ENCODE results near the gene MIAT.
"Not testable (repeated sequence)": the region's sequence is repeated elsewhere in the genome, so short reads cannot be mapped to it uniquely, and the experiment has no call there.

The MIAT gene

DNA sequence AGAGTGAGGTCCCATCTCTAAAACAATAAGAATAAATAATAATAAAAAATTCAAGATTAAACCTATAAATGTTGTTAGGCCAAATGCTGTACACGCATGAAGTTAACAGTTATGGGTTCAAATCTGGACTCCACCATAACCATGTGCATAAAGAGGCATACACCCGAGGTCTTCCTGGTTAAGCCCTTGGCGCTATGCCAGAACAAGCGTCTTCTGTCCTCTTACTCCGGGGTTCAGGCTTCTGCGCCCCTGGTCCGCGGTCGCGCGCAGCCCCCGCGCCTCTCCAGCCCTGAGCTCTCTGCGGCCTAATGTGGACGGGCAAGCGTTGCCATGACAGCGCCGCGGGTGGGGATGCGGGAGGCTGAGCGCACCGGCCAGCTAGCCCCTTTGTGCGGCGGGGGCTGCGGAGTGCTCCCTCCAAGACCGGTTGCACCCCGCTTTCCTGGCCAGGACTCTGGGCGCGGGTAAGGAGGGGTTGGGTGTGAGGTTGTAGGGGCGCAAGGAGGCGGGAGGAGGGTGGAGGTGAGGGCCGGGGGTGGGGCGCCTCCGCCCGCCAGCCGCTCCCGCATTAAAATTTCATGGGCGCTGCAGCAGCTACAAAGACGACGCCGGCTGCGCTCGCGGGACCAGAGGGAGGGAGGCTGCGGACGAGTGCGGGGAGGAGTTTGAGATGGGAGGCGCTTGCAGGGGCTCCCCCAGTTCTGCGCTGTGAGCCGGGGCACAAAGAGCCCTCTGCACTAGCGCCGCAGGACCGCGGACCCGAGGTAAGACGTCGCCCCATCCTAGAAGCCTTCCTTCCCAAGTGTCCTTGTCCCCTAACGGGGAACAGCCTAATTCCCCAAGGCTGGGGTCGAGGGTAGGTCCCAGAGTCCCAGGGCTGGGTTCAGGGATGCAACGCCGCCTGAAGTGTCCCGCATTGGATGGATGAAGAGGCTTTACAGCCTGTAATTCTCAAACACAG is at the start of gene MIAT:
Gene MIAT (plus strand): TSS at position 698 of the 961 bp plus-strand sequence.
- H3K4me3 ChIP-seq (ENCODE audit: insufficient read length, low read depth): peak within 1 kb of the TSS; percentile 43
- peaks cover 35% of the 10 kb centered on the region for H3K27me3 ChIP-seq (ENCODE audit: insufficient read depth, insufficient read length)
- no peaks in the 10 kb centered on the region for H3K9me3 ChIP-seq (ENCODE audit: insufficient read depth, low read length)
- DNase-seq (ENCODE audit: low read depth, low spot score): no peak
- peak within 1 kb of the TSS; percentile 61 for H3K9ac ChIP-seq (ENCODE audit: insufficient read length, low read depth)
- H3K36me3 ChIP-seq (ENCODE audit: insufficient read depth, insufficient read length, low read length): no peaks in the 10 kb centered on the region
- no peak for TF ChIP-seq YY1 (IDR thresholded peaks at IDR 0.05; ENCODE audit: insufficient read depth, insufficient read length)
- no peak for TF ChIP-seq ZNF274 (IDR thresholded peaks at IDR 0.05; ENCODE audit: low read depth, low read length)
- no peak for TF ChIP-seq SUZ12 (IDR thresholded peaks at IDR 0.05; ENCODE audit: extremely low read depth, insufficient read depth, insufficient read length)
- H3K4me1 ChIP-seq (ENCODE audit: insufficient read depth, insufficient read length): peaks cover 9% of the 10 kb centered on the region

DNA sequence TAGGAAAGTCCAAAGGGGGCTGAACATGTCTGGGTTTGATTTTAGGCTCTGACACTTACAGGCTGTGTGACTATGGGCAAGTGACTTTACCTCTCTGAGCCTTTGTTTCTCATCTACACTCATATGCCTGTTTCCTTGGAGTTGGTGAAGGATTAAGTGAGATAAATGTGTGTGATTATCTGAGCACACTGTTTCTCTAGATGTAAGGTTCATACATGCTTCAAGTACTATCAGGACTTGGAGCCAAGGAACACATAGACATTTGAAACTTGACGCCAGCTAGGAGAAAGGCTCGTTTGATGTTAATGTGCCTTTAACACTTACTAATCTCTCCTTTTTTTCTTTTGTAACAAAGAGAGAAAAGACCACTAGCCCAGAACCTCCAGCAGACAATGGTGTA is 49.3 kb upstream of the MIAT start:
- Histone ChIP-seq H3K9me3 (ENCODE audit: insufficient read depth, low read length) (no peaks in the 10 kb centered on the region), H3K9ac (ENCODE audit: insufficient read length, low read depth) (no peak overlapping the region), H3K4me1 (ENCODE audit: insufficient read depth, insufficient read length) (peaks cover 5% of the 10 kb centered on the region), H3K27me3 (ENCODE audit: insufficient read depth, insufficient read length) (peaks cover 1% of the 10 kb centered on the region), H3K4me3 (ENCODE audit: insufficient read length, low read depth) (no peak overlapping the region), H3K36me3 (ENCODE audit: insufficient read depth, insufficient read length, low read length) (no peaks in the 10 kb centered on the region)
- no peak for DNase-seq (ENCODE audit: low read depth, low spot score)
- no peak for TF ChIP-seq SUZ12 (IDR thresholded peaks at IDR 0.05; ENCODE audit: extremely low read depth, insufficient read depth, insufficient read length)
- no peak for TF ChIP-seq ZNF274 (IDR thresholded peaks at IDR 0.05; ENCODE audit: low read depth, low read length)
- no peak for TF ChIP-seq YY1 (IDR thresholded peaks at IDR 0.05; ENCODE audit: insufficient read depth, insufficient read length)

- no peaks in the 10 kb centered on the region for H3K36me3 ChIP-seq (ENCODE audit: insufficient read depth, insufficient read length, low read length)
- H3K4me1 ChIP-seq (ENCODE audit: insufficient read depth, insufficient read length): peaks cover 5% of the 10 kb centered on the region
- DNase-seq (ENCODE audit: low read depth, low spot score): no peak
- H3K27me3 ChIP-seq (ENCODE audit: insufficient read depth, insufficient read length): peaks cover 2% of the 10 kb centered on the region
- H3K9me3 ChIP-seq (ENCODE audit: insufficient read depth, low read length): no peaks in the 10 kb centered on the region
- TF ChIP-seq SUZ12 (IDR thresholded peaks at IDR 0.05; ENCODE audit: extremely low read depth, insufficient read depth, insufficient read length) (no peak), ZNF274 (IDR thresholded peaks at IDR 0.05; ENCODE audit: low read depth, low read length) (no peak), YY1 (IDR thresholded peaks at IDR 0.05; ENCODE audit: insufficient read depth, insufficient read length) (no peak)
- H3K4me3 ChIP-seq (ENCODE audit: insufficient read length, low read depth): no peak overlapping the region
- H3K9ac ChIP-seq (ENCODE audit: insufficient read length, low read depth): no peak overlapping the region
Observed at GRCh38 chr22:26609287-26609686, 48.1 kb upstream of the MIAT start.

DNA sequence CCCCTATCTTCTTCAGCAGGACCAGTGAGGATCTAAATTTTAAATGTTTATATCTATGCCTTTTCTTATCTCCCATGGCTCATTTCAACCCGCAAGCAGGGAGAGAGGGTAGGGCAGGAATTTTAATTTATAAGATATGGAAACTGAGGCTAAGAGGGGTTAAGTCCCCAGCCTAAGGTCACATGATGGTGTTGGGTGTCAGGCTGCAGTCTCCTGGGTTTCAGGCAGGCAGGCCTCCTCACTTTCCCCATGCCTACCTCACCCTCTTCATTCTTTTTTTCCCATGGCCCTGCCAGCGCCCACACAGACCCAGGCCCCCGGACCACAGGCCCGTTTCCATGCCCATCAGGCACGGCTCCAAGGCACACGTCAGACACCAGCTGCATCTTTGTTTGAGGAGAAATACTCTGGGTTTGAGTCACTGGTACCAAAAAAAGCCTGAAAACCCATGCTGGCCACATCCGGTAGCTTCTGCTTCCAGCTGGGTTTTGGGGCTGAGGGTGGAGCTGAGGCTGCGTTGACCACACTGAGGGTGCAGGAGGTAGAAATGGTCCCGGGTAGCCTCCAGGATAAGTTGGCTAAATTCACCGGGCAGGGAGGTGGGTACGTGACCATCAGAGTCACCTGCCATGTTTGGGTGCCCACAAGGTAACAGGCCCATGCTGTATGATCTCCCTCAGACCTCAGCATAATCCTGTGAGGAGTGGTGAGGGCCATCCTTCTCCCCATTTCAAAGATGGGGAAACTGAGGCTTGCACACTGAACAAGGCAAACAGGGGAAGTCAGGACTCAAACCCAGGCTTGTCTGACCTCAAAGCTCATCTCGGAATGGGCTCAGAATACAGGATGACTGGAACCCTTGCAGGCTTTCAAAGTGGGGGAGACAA is 47.1 kb upstream of the MIAT start:
- Histone ChIP-seq H3K9ac (ENCODE audit: insufficient read length, low read depth) (no peak overlapping the region), H3K4me3 (ENCODE audit: insufficient read length, low read depth) (no peak overlapping the region), H3K36me3 (ENCODE audit: insufficient read depth, insufficient read length, low read length) (no peaks in the 10 kb centered on the region), H3K4me1 (ENCODE audit: insufficient read depth, insufficient read length) (peaks cover 5% of the 10 kb centered on the region), H3K27me3 (ENCODE audit: insufficient read depth, insufficient read length) (peaks cover 2% of the 10 kb centered on the region), H3K9me3 (ENCODE audit: insufficient read depth, low read length) (no peaks in the 10 kb centered on the region)
- TF ChIP-seq YY1 (IDR thresholded peaks at IDR 0.05; ENCODE audit: insufficient read depth, insufficient read length) (no peak), SUZ12 (IDR thresholded peaks at IDR 0.05; ENCODE audit: extremely low read depth, insufficient read depth, insufficient read length) (no peak), ZNF274 (IDR thresholded peaks at IDR 0.05; ENCODE audit: low read depth, low read length) (no peak)
- DNase-seq (ENCODE audit: low read depth, low spot score): no peak

- Histone ChIP-seq H3K36me3 (ENCODE audit: insufficient read depth, insufficient read length, low read length) (no peaks in the 10 kb centered on the region), H3K27me3 (ENCODE audit: insufficient read depth, insufficient read length) (peaks cover 2% of the 10 kb centered on the region), H3K4me3 (ENCODE audit: insufficient read length, low read depth) (no peak overlapping the region), H3K4me1 (ENCODE audit: insufficient read depth, insufficient read length) (peaks cover 5% of the 10 kb centered on the region), H3K9ac (ENCODE audit: insufficient read length, low read depth) (no peak overlapping the region), H3K9me3 (ENCODE audit: insufficient read depth, low read length) (no peaks in the 10 kb centered on the region)
- no peak for DNase-seq (ENCODE audit: low read depth, low spot score)
- TF ChIP-seq SUZ12 (IDR thresholded peaks at IDR 0.05; ENCODE audit: extremely low read depth, insufficient read depth, insufficient read length): no peak
- no peak for TF ChIP-seq YY1 (IDR thresholded peaks at IDR 0.05; ENCODE audit: insufficient read depth, insufficient read length)
- TF ChIP-seq ZNF274 (IDR thresholded peaks at IDR 0.05; ENCODE audit: low read depth, low read length): no peak
Observed at GRCh38 chr22:26610996-26611395, 46.4 kb upstream of the MIAT start.

DNA sequence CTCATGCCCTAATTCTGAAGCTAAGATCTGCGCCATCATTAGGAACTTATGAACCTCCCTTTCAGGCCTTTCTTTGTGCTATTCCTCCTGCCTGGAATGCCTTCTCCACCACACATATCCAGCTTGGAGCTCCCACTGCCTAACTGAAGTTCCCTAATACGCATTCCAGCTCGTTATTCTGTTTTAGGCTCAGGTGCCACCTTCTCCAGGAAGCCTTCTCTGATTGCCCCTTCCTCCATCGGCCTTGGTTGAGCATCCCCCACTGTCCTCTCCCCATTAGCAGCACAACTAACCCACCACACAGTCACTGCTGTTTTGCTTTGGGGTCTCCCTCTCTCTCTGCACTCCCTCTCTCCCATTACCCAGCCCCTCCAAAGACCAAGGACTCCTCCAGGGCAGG is 44.7 kb upstream of the MIAT start:
- Histone ChIP-seq H3K4me1 (ENCODE audit: insufficient read depth, insufficient read length) (peaks cover 11% of the 10 kb centered on the region), H3K9me3 (ENCODE audit: insufficient read depth, low read length) (no peaks in the 10 kb centered on the region), H3K27me3 (ENCODE audit: insufficient read depth, insufficient read length) (peaks cover 2% of the 10 kb centered on the region), H3K4me3 (ENCODE audit: insufficient read length, low read depth) (no peak overlapping the region), H3K9ac (ENCODE audit: insufficient read length, low read depth) (no peak overlapping the region), H3K36me3 (ENCODE audit: insufficient read depth, insufficient read length, low read length) (no peaks in the 10 kb centered on the region)
- DNase-seq (ENCODE audit: low read depth, low spot score): no peak
- no peak for TF ChIP-seq YY1 (IDR thresholded peaks at IDR 0.05; ENCODE audit: insufficient read depth, insufficient read length)
- TF ChIP-seq SUZ12 (IDR thresholded peaks at IDR 0.05; ENCODE audit: extremely low read depth, insufficient read depth, insufficient read length): no peak

DNA sequence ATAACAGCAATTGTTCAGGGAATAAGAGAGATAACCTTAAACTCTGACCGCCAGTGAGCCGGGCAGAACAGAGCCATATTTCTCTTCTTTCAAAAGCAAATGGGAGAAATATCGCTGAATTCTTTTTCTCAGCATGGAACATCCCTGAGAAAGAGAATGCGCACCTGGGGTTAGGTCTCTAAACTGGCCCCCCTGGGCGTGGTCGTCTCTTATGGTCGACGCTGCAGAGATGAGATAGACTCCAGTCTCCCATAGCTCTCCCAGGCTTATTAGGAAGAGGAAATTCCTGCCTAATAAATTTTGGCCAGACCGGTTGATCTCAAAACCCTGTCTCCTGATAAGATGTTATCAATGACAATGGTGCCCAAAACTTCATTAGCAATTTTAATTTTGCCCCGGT is 43.6 kb upstream of the MIAT start:
- DNase-seq (ENCODE audit: low read depth, low spot score); H3K9me3 ChIP-seq (ENCODE audit: insufficient read depth, low read length); H3K4me3 ChIP-seq (ENCODE audit: insufficient read length, low read depth); H3K36me3 ChIP-seq (ENCODE audit: insufficient read depth, insufficient read length, low read length); H3K9ac ChIP-seq (ENCODE audit: insufficient read length, low read depth); H3K27me3 ChIP-seq (ENCODE audit: insufficient read depth, insufficient read length): not testable (repeated sequence)
- H3K4me1 ChIP-seq (ENCODE audit: insufficient read depth, insufficient read length): peaks cover 11% of the 10 kb centered on the region
